ENCODE data around the gene CACNB2. TPM values are rescaled to one million over a fixed set of nuclear protein-coding genes. Genes with fewer than 3 reads are reported as not detected.

CACNB2 gene
- total RNA-seq, 2 experiments from 2014 or later = not detected

DNA sequence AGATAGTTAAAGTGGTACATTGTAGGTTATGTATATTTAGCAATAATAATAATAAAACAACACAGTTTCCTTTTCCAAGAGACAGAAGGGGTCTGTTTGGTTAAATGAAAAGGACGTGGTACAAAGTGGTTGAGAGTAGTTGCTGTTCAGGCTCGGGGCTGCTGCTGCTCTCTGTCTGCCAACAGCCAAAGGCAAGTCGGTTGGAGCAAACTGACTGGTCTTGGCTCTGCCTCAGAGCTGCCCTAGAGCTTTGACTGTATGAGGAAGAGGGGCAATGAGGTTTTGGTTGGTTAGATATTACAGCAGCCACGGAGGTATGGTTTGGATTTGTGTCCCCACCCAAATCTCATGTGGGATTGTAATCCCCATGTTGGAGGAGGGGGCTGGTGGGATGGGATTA lies 95.3 kb downstream of the CACNB2 start:
- Mint-ChIP-seq H3K36me3 (no peaks in the 10 kb centered on the region), H3K4me1 (no peaks in the 10 kb centered on the region), H3K4me3 (no peak overlapping the region), H3K9me3 (ENCODE audit: low read depth) (no peaks in the 10 kb centered on the region), H3K27me3 (no peaks in the 10 kb centered on the region), H3K27ac (no peak overlapping the region)
- CTCF ChIA-PET = no interaction called here
- ATAC-seq (no peak), DNase-seq (no peak)

GRCh38 chr10:18236756-18237155 lies 96.5 kb downstream of the CACNB2 start:
- no peak overlapping the region for H3K4me3 Mint-ChIP-seq
- no peaks in the 10 kb centered on the region for H3K27me3 Mint-ChIP-seq
- CTCF ChIA-PET = no interaction called here
- DNase-seq = no peak
- H3K4me1 Mint-ChIP-seq = no peaks in the 10 kb centered on the region
- ATAC-seq = no peak
- no peak overlapping the region for H3K27ac Mint-ChIP-seq
- no peaks in the 10 kb centered on the region for H3K36me3 Mint-ChIP-seq
- no peaks in the 10 kb centered on the region for H3K9me3 Mint-ChIP-seq (ENCODE audit: low read depth)

- Mint-ChIP-seq H3K4me1 (no peaks in the 10 kb centered on the region), H3K27me3 (no peaks in the 10 kb centered on the region), H3K36me3 (no peaks in the 10 kb centered on the region), H3K4me3 (no peak overlapping the region), H3K9me3 (ENCODE audit: low read depth) (no peaks in the 10 kb centered on the region), H3K27ac (no peak overlapping the region)
- DNase-seq = no peak
- CTCF ChIA-PET = no interaction called here
- no peak for ATAC-seq
Measured at GRCh38 chr10:18238870-18239485, 98.8 kb downstream of the CACNB2 start.

DNA sequence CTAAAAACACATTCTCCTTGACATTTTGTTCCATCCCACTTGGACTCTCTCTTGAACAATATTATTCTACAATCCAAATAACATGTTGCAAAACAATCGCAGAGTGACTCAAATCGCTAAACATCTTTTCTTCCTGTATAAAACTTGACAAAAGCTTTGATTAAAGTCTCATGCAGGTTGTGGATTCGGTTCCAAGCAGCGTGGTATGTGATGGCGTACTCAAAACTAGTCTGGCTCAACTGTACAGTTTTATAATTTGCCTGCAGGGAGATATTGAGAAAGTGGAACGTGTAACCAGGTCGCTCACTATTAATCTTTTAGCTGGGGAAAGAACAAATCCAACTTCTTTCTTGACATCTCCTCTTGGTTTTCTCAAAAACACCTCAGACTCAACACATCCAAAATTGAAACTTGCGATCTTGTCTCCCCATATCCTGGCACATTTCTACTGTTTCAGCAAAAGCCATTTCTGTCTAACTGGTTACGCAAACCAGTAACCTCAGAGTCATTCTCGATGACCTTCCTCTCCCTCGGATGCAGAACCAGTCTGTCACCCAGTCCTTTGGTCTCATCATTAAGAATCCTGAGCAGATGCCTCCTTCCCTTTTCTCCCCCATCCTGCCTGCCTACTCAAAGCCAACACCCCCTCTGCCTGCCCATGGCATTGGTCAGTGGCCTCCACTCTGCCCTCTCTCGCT lies 100.1 kb downstream of the CACNB2 start:
- DNase-seq = no peak
- Mint-ChIP-seq H3K36me3 (no peaks in the 10 kb centered on the region), H3K27ac (no peak overlapping the region), H3K4me1 (no peaks in the 10 kb centered on the region), H3K27me3 (no peaks in the 10 kb centered on the region), H3K4me3 (no peak overlapping the region), H3K9me3 (ENCODE audit: low read depth) (no peaks in the 10 kb centered on the region)
- ATAC-seq = no peak
- CTCF ChIA-PET = no interaction called here

- DNase-seq (no peak), ATAC-seq (no peak)
- Mint-ChIP-seq H3K4me3 (no peak overlapping the region), H3K4me1 (no peaks in the 10 kb centered on the region), H3K36me3 (no peaks in the 10 kb centered on the region), H3K9me3 (ENCODE audit: low read depth) (no peaks in the 10 kb centered on the region), H3K27me3 (no peaks in the 10 kb centered on the region), H3K27ac (no peak overlapping the region)
- CTCF ChIA-PET = no interaction called here
Measured at GRCh38 chr10:18246967-18247366, 106.7 kb downstream of the CACNB2 start.

- no peaks in the 10 kb centered on the region for H3K9me3 Mint-ChIP-seq (ENCODE audit: low read depth)
- CTCF ChIA-PET = no interaction called here
Measured at GRCh38 chr10:18252086-18252485, 111.9 kb downstream of the CACNB2 start.

GRCh38 chr10:18254086-18254485 lies 113.9 kb downstream of the CACNB2 start:
- no peaks in the 10 kb centered on the region for H3K4me1 Mint-ChIP-seq
- no peaks in the 10 kb centered on the region for H3K27me3 Mint-ChIP-seq
- no peak overlapping the region for H3K4me3 Mint-ChIP-seq
- no peak for DNase-seq
- no peaks in the 10 kb centered on the region for H3K36me3 Mint-ChIP-seq
- CTCF ChIA-PET = no interaction called here
- H3K9me3 Mint-ChIP-seq (ENCODE audit: low read depth) = no peaks in the 10 kb centered on the region
- ATAC-seq = no peak
- no peak overlapping the region for H3K27ac Mint-ChIP-seq

More at GRCh38 chr10:18252086-18252485, 111.9 kb downstream of the CACNB2 start:
- no peaks in the 10 kb centered on the region for H3K4me1 Mint-ChIP-seq
- H3K36me3 Mint-ChIP-seq = no peaks in the 10 kb centered on the region
- no peaks in the 10 kb centered on the region for H3K27me3 Mint-ChIP-seq
- no peak overlapping the region for H3K4me3 Mint-ChIP-seq
- ATAC-seq (no peak), DNase-seq (no peak)
- H3K27ac Mint-ChIP-seq = no peak overlapping the region

- DNase-seq = no peak
- Mint-ChIP-seq H3K27me3 (no peaks in the 10 kb centered on the region), H3K4me3 (no peak overlapping the region), H3K27ac (no peak overlapping the region), H3K36me3 (no peaks in the 10 kb centered on the region), H3K4me1 (no peaks in the 10 kb centered on the region), H3K9me3 (ENCODE audit: low read depth) (no peaks in the 10 kb centered on the region)
- CTCF ChIA-PET = no interaction called here
- ATAC-seq = no peak
Measured at GRCh38 chr10:18254692-18255091, 114.5 kb downstream of the CACNB2 start.

DNA sequence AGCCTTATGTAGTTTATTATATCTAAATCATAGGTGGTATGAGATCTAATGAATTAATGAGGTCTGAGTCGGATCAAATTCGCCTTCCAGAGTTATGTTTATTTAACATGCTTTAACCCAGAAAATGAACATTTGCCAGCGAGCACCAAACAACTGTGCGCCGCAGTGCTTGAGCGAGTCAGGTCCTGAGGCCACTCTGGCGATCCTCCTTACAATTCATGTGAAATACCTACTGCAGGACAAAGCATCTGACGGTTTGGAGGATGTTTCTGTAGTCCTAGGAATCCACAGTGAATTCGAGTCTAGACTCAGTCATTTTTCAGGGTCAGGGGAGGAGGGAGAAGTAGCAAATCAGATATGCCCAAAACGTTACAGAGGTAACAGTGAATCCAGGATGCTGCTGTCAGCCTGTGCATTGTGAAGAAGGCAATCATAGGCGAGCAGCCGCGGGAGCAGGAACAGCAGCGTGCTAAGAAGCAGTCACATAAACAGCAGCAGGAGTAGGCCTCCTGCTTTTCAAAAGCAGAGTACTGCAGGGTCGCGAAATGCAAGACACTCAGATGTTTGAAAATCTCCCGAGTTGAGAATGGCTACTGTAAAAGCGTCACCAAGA lies 120.2 kb downstream of the CACNB2 start:
- ATAC-seq (no peak), DNase-seq (no peak)
- H3K4me1 Mint-ChIP-seq = no peaks in the 10 kb centered on the region
- H3K27me3 Mint-ChIP-seq = no peaks in the 10 kb centered on the region
- no peak overlapping the region for H3K4me3 Mint-ChIP-seq
- CTCF ChIA-PET = no interaction called here
- H3K27ac Mint-ChIP-seq = no peak overlapping the region
- H3K9me3 Mint-ChIP-seq (ENCODE audit: low read depth) = no peaks in the 10 kb centered on the region
- H3K36me3 Mint-ChIP-seq = no peaks in the 10 kb centered on the region

DNA sequence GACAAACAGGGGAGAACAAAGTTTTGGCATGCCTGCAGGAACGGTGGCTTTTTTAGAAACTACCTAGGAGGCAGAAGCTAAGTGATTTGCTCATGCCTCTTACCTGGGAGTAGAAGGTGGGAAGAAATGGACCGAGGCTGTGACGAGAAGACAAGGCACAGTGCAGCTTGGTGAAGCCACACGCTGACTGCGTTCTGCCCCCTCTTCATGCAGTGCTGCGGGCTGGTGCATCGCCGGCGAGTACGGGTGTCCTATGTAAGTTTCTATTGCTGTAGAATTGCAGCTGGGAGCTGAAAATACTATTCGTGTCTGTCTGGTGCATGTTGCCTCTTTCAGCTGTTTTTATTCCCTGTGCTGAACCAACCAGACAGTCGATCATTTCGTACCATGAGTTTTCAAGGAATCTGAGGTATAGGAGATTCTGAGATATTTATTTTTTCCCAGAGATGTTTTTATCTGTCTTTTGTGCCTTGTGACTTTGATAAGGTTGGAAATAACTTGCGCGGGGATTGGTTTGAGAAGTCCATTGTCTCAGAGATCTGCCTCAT lies 120.9 kb downstream of the CACNB2 start:
- H3K9me3 Mint-ChIP-seq (ENCODE audit: low read depth) = no peaks in the 10 kb centered on the region
- H3K4me1 Mint-ChIP-seq = no peaks in the 10 kb centered on the region
- no peaks in the 10 kb centered on the region for H3K36me3 Mint-ChIP-seq
- DNase-seq = no peak
- no peaks in the 10 kb centered on the region for H3K27me3 Mint-ChIP-seq
- CTCF ChIA-PET = no interaction called here
- ATAC-seq = no peak
- no peak overlapping the region for H3K4me3 Mint-ChIP-seq
- no peak overlapping the region for H3K27ac Mint-ChIP-seq

- no peaks in the 10 kb centered on the region for H3K36me3 Mint-ChIP-seq
- H3K27me3 Mint-ChIP-seq = no peaks in the 10 kb centered on the region
- no peak for ATAC-seq
- CTCF ChIA-PET = no interaction called here
- H3K4me3 Mint-ChIP-seq = no peak overlapping the region
- no peak for DNase-seq
- H3K4me1 Mint-ChIP-seq = no peaks in the 10 kb centered on the region
- H3K27ac Mint-ChIP-seq = no peak overlapping the region
- no peaks in the 10 kb centered on the region for H3K9me3 Mint-ChIP-seq (ENCODE audit: low read depth)
Measured at GRCh38 chr10:18261768-18262231, 121.6 kb downstream of the CACNB2 start.

DNA sequence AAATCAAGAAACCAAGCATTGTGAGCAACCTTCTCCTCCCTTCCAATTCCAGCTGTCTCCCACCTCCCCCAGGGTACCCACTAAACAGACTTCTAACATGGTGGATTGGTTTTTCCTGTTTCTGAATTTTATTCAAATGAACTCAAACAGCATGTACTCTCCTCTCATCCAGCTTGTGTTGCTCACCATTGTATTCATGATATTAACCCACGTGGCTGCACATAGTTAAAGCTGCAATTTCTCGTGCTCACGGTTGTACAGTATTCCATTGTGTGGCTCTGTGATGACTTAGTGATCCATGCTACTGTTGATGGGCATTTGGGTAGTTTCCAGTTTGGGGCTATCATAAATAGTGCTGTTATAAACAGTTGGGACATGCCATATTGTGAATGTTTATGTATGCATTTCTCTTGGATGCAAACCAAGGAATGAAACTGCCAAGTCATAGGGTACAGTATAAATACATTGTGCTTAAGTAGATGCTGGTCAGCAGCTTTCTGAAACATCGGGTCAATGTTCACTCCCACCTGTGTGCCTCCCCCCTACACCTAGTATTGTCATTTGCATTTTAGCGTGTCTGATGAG lies 124.3 kb downstream of the CACNB2 start:
- Mint-ChIP-seq H3K27ac (no peak overlapping the region), H3K4me1 (no peaks in the 10 kb centered on the region), H3K4me3 (no peak overlapping the region), H3K9me3 (ENCODE audit: low read depth) (no peaks in the 10 kb centered on the region), H3K36me3 (no peaks in the 10 kb centered on the region), H3K27me3 (no peaks in the 10 kb centered on the region)
- ATAC-seq (no peak), DNase-seq (no peak)
- CTCF ChIA-PET = no interaction called here

- ATAC-seq (no peak), DNase-seq (no peak)
- Mint-ChIP-seq H3K4me1 (no peaks in the 10 kb centered on the region), H3K27ac (no peak overlapping the region), H3K36me3 (no peaks in the 10 kb centered on the region), H3K4me3 (no peak overlapping the region), H3K9me3 (ENCODE audit: low read depth) (no peaks in the 10 kb centered on the region), H3K27me3 (no peaks in the 10 kb centered on the region)
- CTCF ChIA-PET = interaction anchor here (1.3 kb wide), 1 partner anchor 9 kb away, joined by 3 read pairs; no protein-coding TSS in a partner anchor
Measured at GRCh38 chr10:18268005-18268404, 127.8 kb downstream of the CACNB2 start.

DNA sequence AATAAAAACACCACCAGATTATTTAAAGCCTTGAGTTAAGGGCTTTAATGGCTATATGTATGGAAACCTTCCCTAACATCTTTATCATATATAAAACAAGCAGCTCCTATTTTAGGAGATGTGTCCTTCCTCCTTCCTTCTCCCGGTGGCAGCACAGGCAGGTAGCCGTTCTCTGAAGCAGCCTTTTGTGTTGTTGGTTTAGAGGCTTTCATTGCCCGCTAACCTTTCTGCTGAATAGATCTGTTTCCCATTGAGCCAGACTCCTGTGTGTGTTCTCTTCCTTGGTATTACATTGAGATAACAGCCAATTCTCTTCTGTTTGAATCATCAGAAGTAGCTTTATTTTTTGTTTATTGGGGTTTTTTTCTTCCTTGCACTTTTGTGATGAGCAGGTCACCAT lies 131.3 kb downstream of the CACNB2 start:
- CTCF ChIA-PET = no interaction called here

More for the DNA sequence above, 131.3 kb downstream of the CACNB2 start:
- Mint-ChIP-seq H3K9me3 (ENCODE audit: low read depth) (no peaks in the 10 kb centered on the region), H3K4me1 (no peaks in the 10 kb centered on the region), H3K27ac (no peak overlapping the region), H3K36me3 (no peaks in the 10 kb centered on the region), H3K27me3 (no peaks in the 10 kb centered on the region), H3K4me3 (no peak overlapping the region)
- no peak for DNase-seq
- ATAC-seq = no peak
